Suprapubic skin (tissue), 3 donors: ENCODE results near the gene GREM2.

Experiments
- CTCF ChIP-seq, 2 donors: fragments of 200-600 bp in 1 of 2; fragments of 450-650 bp in 1 of 2; sonication (generic) in 1 of 2; IDR thresholded peaks; one replicate each; pipeline ENCODE4 v1.5.1; 2016 to 2019; ENCODE audit warnings: antibody characterized with exemption in 2 of 2, mild to moderate bottlenecking in 1 of 2, moderate library complexity in 1 of 2
- EP300 ChIP-seq: sonication (generic); formaldehyde crosslinking; IDR thresholded peaks from one replicate; pipeline ENCODE4 v1.6.1; 2017; ENCODE audit warnings: antibody characterized with exemption
- POLR2A ChIP-seq, 2 donors: fragments of 450-650 bp; IDR thresholded peaks; one replicate each; pipeline ENCODE4 v1.6.1; 2017; ENCODE audit warnings: antibody characterized with exemption in 2 of 2, mild to moderate bottlenecking in 2 of 2, moderate library complexity in 2 of 2

GRCh38 chr1:240508950-240509349 lies 103.0 kb downstream of the GREM2 start:
- no peak for TF ChIP-seq CTCF (IDR thresholded peaks at IDR 0.05)
- TF ChIP-seq EP300 = no peak
- TF ChIP-seq POLR2A (IDR thresholded peaks at IDR 0.05) = no peak
